IPS-15b (cell line): Measurements from ENCODE around the gene ATXN10.

Source experiments
- H3K27me3 ChIP-seq: one replicate; pipeline ENCODE4 v1.6.1; 2013; ENCODE audit warnings: low read length; ENCODE audit not compliant: control insufficient read depth, insufficient read depth
- H3K36me3 ChIP-seq: one replicate; pipeline ENCODE4 v1.6.1; 2013; ENCODE audit warnings: low read length; ENCODE audit not compliant: control insufficient read depth, insufficient read depth
- H3K4me1 ChIP-seq: one replicate; pipeline ENCODE4 v1.6.1; 2013; ENCODE audit warnings: mild to moderate bottlenecking, low read length; ENCODE audit not compliant: control insufficient read depth, insufficient read depth
- H3K4me3 ChIP-seq: one replicate; pipeline ENCODE4 v1.5.1; 2013; ENCODE audit warnings: low read depth, low read length
- H3K9ac ChIP-seq: one replicate; pipeline ENCODE4 v1.6.1; 2013; ENCODE audit warnings: low read depth, mild to moderate bottlenecking, low read length
- H3K9me3 ChIP-seq: one replicate; pipeline ENCODE4 v1.6.1; 2013; ENCODE audit warnings: mild to moderate bottlenecking, low read length; ENCODE audit not compliant: control insufficient read depth, insufficient read depth

Gene ATXN10

DNA sequence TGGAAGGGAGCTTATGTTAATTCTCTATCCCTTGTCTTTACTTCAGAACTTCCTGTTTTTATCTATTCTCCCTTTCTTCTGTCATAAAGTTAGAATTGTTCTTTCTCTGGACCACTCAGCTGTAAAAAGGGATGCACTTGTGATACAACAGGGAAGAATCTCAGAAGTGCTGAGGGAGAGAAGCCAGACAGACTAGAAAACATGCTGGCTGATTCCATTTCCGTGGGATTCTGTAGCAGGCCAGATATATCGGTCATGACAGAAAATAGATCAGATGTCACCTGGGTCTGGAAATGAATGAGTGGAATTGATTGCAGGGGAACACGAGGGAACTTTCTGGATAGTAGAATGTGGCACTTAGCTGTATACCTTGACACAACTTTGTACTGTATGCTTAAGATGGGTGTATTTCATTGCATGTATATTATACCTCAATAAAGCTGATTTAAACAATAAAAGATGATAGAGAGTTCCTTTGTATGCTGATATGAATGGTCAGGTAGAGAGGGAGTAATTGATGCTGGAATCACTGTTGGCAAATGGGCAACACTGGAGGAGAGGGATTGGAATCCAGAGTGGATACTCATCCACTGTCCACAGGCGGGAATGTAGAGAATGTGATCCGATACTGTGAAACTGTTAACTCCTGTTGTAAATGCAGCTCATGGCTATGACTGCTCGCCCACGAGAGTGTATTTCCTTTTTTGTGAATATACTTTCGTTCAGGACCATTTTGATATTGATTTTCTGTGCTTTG, 59.6 kb downstream of the ATXN10 start:
- H3K4me3 ChIP-seq, result no peak overlapping the region
- no peaks in the 10 kb centered on the region for H3K4me1 ChIP-seq
- no peaks in the 10 kb centered on the region for H3K27me3 ChIP-seq
- H3K36me3 ChIP-seq, result no peaks in the 10 kb centered on the region
- no peaks in the 10 kb centered on the region for H3K9me3 ChIP-seq
- no peak overlapping the region for H3K9ac ChIP-seq

DNA sequence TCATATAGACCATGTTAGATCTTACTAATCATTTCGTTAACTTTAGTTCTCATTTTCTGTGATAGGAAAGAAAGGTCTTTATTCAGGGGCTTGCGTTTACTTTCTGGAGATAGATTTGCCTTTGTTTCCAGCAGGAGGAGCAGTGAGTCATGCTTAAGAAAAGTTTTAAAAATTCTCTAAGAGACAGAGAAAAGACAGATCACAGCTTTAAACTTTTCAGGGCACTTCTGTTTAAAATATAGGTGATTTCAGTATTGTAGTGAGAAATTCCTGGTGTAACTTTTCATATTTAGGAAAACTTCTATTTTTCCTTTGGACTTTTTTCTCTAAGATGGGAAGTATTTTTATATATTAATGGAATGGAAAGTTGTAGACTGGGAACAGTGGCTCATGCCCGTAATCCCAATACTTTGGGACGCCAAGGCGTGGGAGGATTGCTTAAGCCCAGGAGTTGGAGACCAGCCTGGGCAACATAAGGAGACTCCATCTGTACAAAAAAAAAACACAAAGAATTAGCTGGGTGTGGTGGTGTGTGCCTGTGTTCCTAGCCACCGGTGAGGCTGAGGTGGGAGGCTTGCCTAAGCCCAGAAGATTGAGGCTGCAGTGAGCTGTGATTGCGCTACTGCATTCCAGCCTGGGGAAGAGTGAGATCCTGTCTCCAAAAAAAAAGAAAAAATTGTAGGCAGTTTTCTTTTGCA, 60.3 kb downstream of the ATXN10 start:
- Histone ChIP-seq H3K36me3 (no peaks in the 10 kb centered on the region), H3K4me1 (no peaks in the 10 kb centered on the region), H3K9ac (no peak overlapping the region)

DNA sequence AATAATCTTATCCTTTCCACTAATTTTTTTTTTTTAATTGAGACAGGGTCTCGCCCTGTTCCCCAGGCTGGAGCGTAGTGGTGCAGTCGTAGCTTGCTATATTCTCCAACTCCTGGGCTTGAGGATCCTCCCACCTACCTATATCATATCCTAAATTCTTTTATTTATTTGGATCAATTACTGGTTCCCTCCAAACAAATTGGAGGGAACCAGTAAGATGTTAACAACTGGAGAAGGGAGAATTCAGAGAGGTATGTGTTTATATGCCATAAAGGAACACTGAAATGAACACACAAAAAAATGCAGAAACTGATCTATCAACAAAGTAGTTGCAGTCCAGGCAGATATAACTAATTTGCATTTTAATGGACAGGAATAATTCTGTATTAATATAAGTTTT, 63.6 kb downstream of the ATXN10 start:
- Histone ChIP-seq H3K27me3 (no peaks in the 10 kb centered on the region), H3K9ac (no peak overlapping the region), H3K36me3 (no peaks in the 10 kb centered on the region), H3K4me1 (no peaks in the 10 kb centered on the region), H3K4me3 (no peak overlapping the region), H3K9me3 (no peaks in the 10 kb centered on the region)

More for the DNA sequence above, 60.3 kb downstream of the ATXN10 start:
- Histone ChIP-seq H3K27me3 (no peaks in the 10 kb centered on the region), H3K4me3 (no peak overlapping the region), H3K9me3 (no peaks in the 10 kb centered on the region)

DNA sequence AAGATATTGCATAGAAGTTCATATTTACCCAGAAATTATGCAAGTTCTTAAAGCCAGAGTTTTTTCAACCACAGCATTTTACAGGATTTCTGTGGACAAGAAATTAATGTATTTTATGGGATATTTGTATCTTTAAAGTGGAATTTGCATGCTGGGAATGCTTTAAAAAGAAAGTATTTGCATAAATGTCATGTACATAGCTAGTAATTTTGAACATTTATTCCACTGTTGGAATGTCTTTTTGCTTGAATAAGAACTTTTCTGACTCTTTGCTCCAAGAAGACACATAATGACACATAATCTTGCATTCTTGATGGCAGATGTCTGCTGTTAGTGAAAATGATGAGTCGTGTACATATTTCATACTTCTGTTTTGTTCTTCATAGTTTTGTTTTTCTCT, 66.6 kb downstream of the ATXN10 start:
- Histone ChIP-seq H3K4me1 (no peaks in the 10 kb centered on the region), H3K27me3 (no peaks in the 10 kb centered on the region), H3K9me3 (no peaks in the 10 kb centered on the region), H3K4me3 (no peak overlapping the region), H3K36me3 (no peaks in the 10 kb centered on the region), H3K9ac (no peak overlapping the region)

DNA sequence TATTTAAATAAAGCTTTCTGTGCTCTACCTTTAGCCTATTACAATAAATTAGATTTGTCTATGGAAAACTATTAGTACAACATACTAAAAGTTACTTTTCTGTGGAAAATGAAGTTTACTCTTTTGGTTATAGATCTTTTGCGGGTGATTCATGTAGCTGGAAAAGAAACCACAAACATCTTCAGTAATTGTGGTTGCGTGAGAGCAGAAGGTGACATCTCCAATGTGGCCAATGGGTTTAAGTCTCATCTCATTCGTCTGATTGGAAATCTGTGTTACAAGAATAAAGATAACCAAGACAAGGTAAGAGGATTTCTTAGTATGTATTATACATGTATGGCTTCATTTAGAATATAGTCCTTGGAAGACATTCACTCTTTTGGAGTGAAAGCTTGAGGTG, 68.6 kb downstream of the ATXN10 start:
- no peak overlapping the region for H3K9ac ChIP-seq
- H3K36me3 ChIP-seq, result no peaks in the 10 kb centered on the region
- H3K4me1 ChIP-seq, result no peaks in the 10 kb centered on the region
- H3K4me3 ChIP-seq, result no peak overlapping the region
- H3K27me3 ChIP-seq, result no peaks in the 10 kb centered on the region
- H3K9me3 ChIP-seq, result no peaks in the 10 kb centered on the region

DNA sequence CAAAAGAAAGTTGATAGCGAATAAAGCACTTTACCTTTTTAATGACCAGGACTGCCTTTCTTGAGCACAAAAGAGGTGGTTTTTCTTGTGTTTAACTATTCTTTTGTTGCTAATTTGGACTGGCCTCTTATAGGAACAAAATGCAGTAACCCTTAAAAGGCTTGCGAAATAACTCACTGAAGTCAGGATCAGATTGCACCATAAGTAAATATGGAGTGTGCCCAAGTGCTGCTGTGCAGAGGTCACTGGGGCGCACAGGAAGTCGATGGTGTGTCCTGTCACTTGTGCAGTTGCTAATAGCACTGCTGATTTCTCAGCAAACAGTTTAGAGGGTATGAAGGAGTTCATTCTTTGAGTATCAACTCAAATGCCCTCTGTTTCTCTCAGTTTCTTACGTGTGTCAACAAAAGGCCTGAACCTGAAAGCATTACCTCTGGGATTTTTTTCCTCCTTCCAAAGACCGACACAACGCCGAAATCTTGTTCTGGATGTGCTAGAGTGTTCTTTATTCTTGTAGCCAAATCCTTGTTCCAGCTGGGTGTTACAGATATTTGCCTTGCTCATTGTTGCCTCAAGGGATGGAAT, 71.3 kb downstream of the ATXN10 start:
- H3K4me3 ChIP-seq, result no peak overlapping the region
- H3K36me3 ChIP-seq, result peaks cover 5% of the 10 kb centered on the region
- no peaks in the 10 kb centered on the region for H3K27me3 ChIP-seq
- H3K9me3 ChIP-seq, result no peaks in the 10 kb centered on the region
- no peak overlapping the region for H3K9ac ChIP-seq
- no peaks in the 10 kb centered on the region for H3K4me1 ChIP-seq

DNA sequence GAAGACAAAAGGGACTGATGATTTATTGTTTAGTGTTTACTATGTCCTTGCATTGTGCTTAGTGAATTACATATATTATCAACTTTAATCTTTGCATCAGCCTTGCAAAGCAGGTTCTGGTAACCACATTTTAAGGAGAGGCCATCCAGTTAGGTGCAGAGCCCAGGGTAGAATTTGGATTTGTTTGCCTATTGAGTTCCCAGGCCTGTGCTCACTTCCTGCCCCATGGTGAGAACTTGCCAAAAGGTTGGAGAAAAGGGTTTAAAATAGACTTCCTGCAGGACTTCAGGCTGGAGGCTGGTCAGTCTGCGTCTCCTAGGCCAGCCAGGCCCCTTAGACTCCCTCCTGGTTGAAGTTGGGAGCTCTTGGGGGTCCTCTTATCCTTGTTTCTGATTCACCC, 72.1 kb downstream of the ATXN10 start:
- Histone ChIP-seq H3K4me3 (no peak overlapping the region), H3K9me3 (no peaks in the 10 kb centered on the region), H3K36me3 (peaks cover 5% of the 10 kb centered on the region), H3K27me3 (no peaks in the 10 kb centered on the region), H3K4me1 (no peaks in the 10 kb centered on the region), H3K9ac (no peak overlapping the region)

DNA sequence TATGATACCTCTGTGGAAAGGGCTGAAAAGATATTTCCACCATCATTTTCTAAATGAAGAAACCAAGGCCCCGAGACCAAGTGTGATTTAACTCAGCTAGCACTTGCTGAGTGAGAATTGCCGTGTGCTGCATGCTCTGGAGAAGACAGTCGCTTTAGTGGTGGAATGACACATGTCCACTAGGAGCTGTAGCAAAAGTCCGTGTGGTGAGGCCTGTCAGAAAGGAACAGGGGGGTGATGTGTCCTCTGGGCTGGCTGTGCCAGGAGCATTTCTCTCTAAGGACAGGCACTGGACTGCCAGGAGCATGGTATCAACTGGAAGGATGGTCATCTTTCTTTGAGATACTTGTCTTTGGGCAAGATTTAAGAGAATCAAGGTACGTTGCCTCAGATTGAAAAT, 72.8 kb downstream of the ATXN10 start:
- Histone ChIP-seq H3K36me3 (peaks cover 5% of the 10 kb centered on the region), H3K4me3 (no peak overlapping the region), H3K27me3 (no peaks in the 10 kb centered on the region), H3K9ac (no peak overlapping the region), H3K4me1 (no peaks in the 10 kb centered on the region), H3K9me3 (no peaks in the 10 kb centered on the region)

DNA sequence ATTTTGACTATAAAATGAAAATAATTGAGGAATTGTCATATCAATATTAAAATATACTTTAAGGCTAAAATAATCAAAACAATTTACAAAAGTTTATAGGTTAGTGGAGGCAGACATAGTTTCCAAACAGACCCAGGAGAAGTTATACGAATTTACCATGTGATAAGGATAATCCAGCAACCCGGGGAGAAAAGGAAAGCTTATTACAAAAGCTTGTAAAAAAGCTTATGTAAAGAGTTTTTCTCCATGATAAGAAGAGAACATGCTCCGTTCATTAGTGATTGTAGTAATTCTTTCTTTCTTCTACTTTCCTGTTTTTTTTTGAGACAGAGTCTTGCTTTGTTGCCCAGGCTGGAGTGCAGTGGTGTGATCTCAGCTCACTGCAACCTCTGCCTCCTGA, 79.0 kb downstream of the ATXN10 start:
- Histone ChIP-seq H3K36me3 (peaks cover 5% of the 10 kb centered on the region), H3K4me3 (no peak overlapping the region), H3K4me1 (no peaks in the 10 kb centered on the region), H3K9me3 (no peaks in the 10 kb centered on the region), H3K9ac (no peak overlapping the region), H3K27me3 (no peaks in the 10 kb centered on the region)

DNA sequence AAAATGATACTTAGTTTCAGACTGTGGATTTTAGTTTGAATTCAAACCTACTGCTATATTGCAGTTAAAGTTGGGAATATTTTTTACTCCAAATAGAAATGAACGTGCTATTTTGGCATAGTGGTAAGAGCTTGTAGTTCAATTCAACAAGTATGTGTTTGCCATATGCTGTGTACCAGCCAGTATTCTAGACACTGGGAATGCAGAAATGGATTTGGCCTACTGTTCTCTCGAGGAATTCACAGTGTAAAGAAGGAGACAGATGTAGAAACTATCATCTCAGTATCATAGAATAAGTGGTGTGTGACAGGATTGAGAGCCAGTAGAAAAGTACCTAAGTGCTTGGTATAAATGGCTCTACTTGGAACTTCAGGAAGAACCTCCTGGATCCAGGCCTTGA, 80.4 kb downstream of the ATXN10 start:
- no peaks in the 10 kb centered on the region for H3K36me3 ChIP-seq
- no peak overlapping the region for H3K9ac ChIP-seq
- no peaks in the 10 kb centered on the region for H3K27me3 ChIP-seq
- no peak overlapping the region for H3K4me3 ChIP-seq
- H3K9me3 ChIP-seq, result no peaks in the 10 kb centered on the region
- peaks cover 8% of the 10 kb centered on the region for H3K4me1 ChIP-seq

DNA sequence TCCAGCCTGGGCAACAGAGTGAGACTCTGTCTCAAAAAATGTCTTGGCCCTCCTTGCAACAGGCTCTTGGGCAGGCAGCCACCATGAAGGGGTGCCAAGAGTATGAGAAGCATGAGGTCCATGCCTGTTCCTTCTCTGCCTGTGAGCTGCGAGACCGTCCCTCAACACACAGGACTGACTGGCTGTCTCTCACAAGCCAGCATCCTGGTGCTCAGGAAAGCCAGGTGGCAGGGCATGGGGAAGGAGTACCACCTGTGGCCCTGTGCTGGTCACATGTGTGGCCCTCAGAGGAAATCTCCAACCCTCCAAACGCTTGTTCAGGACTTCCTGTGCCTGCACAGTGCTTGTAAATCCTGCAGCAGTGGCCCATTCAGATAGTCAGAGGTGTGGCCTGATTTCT, 83.2 kb downstream of the ATXN10 start:
- Histone ChIP-seq H3K27me3 (no peaks in the 10 kb centered on the region), H3K9me3 (no peaks in the 10 kb centered on the region), H3K9ac (no peak overlapping the region), H3K4me3 (no peak overlapping the region), H3K4me1 (peaks cover 8% of the 10 kb centered on the region), H3K36me3 (no peaks in the 10 kb centered on the region)

DNA sequence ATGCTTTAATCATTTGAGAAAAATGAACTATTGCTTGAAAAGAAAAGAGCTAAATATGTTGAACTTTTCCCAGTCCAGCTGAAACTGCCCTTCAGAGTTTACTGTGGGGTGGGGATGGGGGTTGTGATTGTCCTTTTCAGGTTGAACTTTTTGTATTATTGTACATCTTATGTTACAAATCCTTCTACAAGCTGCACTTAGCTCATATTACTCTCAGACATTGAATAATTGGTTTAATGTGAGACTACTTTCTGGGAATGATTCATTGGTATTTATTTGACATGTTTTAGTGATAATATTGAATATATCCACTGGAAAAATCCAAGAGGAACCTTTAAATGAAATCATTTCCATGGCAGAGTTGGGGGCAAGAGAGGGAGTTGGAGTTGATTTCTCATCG, 84.9 kb downstream of the ATXN10 start:
- Histone ChIP-seq H3K4me3 (peak overlapping the region; percentile 22), H3K9ac (no peak overlapping the region), H3K27me3 (no peaks in the 10 kb centered on the region), H3K36me3 (no peaks in the 10 kb centered on the region), H3K9me3 (no peaks in the 10 kb centered on the region), H3K4me1 (peaks cover 8% of the 10 kb centered on the region)
